ENCODE measurements around the gene DCTN4. TPM values are rescaled to one million over a fixed set of nuclear protein-coding genes. Genes with fewer than 3 reads are reported as not detected.

DCTN4 gene
- total RNA-seq, 1 donor from 2014 or later = 83.3 TPM

DNA sequence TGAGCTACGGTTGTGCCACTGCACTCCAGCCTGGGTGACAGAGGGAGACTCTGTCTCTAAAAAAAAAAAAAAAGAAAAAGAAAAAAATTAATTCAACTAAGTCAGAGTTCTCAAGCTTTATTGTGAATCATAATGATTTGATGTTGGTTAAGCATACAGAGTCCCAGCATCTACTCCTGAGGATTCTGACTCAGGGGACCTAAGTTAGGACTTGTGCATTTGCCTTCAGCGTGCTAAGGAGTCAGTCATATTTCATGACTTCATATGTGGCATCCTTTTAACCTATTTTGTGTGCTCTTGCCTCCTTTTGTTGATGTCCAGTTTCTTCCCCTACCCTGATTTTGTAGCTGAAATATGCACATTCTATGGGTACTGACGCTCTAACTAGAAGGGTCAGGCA, 94.9 kb downstream of the DCTN4 start:
- TF ChIP-seq, protein P1, sequence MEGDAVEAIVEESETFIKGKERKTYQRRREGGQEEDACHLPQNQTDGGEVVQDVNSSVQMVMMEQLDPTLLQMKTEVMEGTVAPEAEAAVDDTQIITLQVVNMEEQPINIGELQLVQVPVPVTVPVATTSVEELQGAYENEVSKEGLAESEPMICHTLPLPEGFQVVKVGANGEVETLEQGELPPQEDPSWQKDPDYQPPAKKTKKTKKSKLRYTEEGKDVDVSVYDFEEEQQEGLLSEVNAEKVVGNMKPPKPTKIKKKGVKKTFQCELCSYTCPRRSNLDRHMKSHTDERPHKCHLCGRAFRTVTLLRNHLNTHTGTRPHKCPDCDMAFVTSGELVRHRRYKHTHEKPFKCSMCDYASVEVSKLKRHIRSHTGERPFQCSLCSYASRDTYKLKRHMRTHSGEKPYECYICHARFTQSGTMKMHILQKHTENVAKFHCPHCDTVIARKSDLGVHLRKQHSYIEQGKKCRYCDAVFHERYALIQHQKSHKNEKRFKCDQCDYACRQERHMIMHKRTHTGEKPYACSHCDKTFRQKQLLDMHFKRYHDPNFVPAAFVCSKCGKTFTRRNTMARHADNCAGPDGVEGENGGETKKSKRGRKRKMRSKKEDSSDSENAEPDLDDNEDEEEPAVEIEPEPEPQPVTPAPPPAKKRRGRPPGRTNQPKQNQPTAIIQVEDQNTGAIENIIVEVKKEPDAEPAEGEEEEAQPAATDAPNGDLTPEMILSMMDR (conservative IDR thresholded peaks at IDR 0.05) = no peak
- H3K4me3 Mint-ChIP-seq = no peak overlapping the region
- no peaks in the 10 kb centered on the region for H3K36me3 Mint-ChIP-seq (ENCODE audit: low read depth)
- H3K4me1 Mint-ChIP-seq = peaks cover 5% of the 10 kb centered on the region
- no peak for DNase-seq (ENCODE audit: low read depth, low spot score)
- H3K27me3 Mint-ChIP-seq (ENCODE audit: low read depth) = peaks cover 32% of the 10 kb centered on the region
- no peak overlapping the region for H3K27ac Mint-ChIP-seq (ENCODE audit: unreplicated experiment)
- no peaks in the 10 kb centered on the region for H3K9me3 Mint-ChIP-seq

DNA sequence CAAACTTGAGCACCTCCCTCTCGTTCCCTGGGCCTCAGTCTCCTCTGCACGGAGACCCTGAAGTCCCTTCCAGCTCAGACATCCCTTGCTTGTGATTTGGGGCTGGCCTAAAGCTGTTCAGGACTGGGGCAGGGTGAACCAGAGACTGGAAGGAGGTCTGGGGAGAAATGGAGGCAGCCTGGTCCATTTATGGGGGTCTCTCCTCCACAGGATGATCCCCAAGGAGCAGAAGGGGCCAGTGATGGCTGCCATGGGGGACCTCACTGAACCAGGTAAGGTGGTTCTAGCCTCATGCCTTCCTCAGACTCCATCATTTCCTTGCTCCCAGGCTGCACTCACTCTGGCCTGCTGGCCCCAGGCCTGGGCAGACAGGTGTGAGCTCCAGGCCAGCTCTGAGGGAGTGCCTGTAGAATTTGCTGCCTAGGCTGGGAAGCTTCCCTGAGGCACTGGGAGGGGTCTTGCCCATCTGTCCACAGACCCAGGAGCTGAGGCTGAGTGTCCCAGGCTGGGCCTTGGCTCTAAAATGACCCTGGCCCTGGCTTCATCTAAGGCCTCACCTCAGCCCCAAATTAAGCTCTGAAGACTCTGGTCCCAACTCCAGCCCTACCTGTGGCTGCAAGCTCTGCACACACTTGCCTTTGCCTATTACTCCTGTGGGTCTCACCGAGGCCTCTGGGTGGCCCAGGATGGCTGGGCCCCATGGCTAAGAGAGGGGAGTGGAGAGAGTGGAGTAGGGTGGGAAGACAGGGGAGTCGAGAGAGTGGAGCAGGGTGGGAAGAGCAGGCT, 95.9 kb downstream of the DCTN4 start:
- no peaks in the 10 kb centered on the region for H3K36me3 Mint-ChIP-seq (ENCODE audit: low read depth)
- no peak for DNase-seq (ENCODE audit: low read depth, low spot score)

GRCh38 chr5:150661821-150662596, 96.8 kb downstream of the DCTN4 start:
- H3K9me3 Mint-ChIP-seq = no peaks in the 10 kb centered on the region
- no peak for DNase-seq (ENCODE audit: low read depth, low spot score)
- TF ChIP-seq, protein P1 (conservative IDR thresholded peaks at IDR 0.05) = no peak
- no peak overlapping the region for H3K4me3 Mint-ChIP-seq
- H3K36me3 Mint-ChIP-seq (ENCODE audit: low read depth) = no peaks in the 10 kb centered on the region
- peaks cover 14% of the 10 kb centered on the region for H3K4me1 Mint-ChIP-seq
- H3K27ac Mint-ChIP-seq (ENCODE audit: unreplicated experiment) = no peak overlapping the region
- H3K27me3 Mint-ChIP-seq (ENCODE audit: low read depth) = peaks cover 32% of the 10 kb centered on the region

More for the DNA sequence above, 95.9 kb downstream of the DCTN4 start:
- H3K9me3 Mint-ChIP-seq = no peaks in the 10 kb centered on the region
- H3K4me1 Mint-ChIP-seq = peaks cover 5% of the 10 kb centered on the region
- no peak overlapping the region for H3K27ac Mint-ChIP-seq (ENCODE audit: unreplicated experiment)
- TF ChIP-seq, protein P1 (conservative IDR thresholded peaks at IDR 0.05) = no peak
- peaks cover 32% of the 10 kb centered on the region for H3K27me3 Mint-ChIP-seq (ENCODE audit: low read depth)
- H3K4me3 Mint-ChIP-seq = no peak overlapping the region

DNA sequence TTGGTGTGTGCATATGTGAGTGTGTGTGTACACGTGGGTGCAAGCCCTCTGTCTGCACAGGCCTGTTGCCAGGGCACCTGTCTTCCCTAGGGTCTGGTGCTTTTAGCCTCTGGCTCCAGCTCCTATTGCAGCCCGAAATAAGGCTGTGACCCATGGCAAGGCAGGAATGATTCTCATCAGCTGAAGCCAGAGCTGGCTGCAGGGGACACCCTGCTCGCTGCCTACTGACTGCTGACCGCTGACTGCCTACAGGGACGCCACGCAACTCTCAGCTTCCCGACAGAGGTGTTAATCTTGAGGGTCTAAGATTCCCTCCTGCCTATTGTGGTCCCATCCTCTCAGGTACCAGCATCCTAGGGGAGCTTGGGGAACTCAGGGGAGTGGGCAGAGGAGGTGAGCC, 97.7 kb downstream of the DCTN4 start, which contains the start of gene MYOZ3:
MYOZ3 (plus strand) TSS at position 166 of the 400 bp plus-strand sequence. CDS start 1,691 bp downstream, outside the sequence.
- H3K27me3 Mint-ChIP-seq (ENCODE audit: low read depth) = peaks cover 32% of the 10 kb centered on the region
- peaks cover 14% of the 10 kb centered on the region for H3K4me1 Mint-ChIP-seq
- peak within 1 kb of the TSS; percentile 93 for H3K27ac Mint-ChIP-seq (ENCODE audit: unreplicated experiment)
- peak within 1 kb of the TSS; percentile 54 for H3K4me3 Mint-ChIP-seq
- TF ChIP-seq, protein P1 (conservative IDR thresholded peaks at IDR 0.05) = no peak
- DNase-seq (ENCODE audit: low read depth, low spot score) = no peak
- H3K9me3 Mint-ChIP-seq = no peaks in the 10 kb centered on the region
- H3K36me3 Mint-ChIP-seq (ENCODE audit: low read depth) = no peaks in the 10 kb centered on the region

- no peaks in the 10 kb centered on the region for H3K36me3 Mint-ChIP-seq (ENCODE audit: low read depth)
- no peak for DNase-seq (ENCODE audit: low read depth, low spot score)
- peaks cover 31% of the 10 kb centered on the region for H3K27me3 Mint-ChIP-seq (ENCODE audit: low read depth)
- no peaks in the 10 kb centered on the region for H3K9me3 Mint-ChIP-seq
- H3K27ac Mint-ChIP-seq (ENCODE audit: unreplicated experiment) = no peak overlapping the region
- H3K4me1 Mint-ChIP-seq = peaks cover 14% of the 10 kb centered on the region
- TF ChIP-seq, protein P1 (conservative IDR thresholded peaks at IDR 0.05) = no peak
- peak overlapping the region; percentile 54 for H3K4me3 Mint-ChIP-seq
These were observed 98.5 kb downstream of the DCTN4 start for GRCh38 chr5:150660108-150660831.

Measured in neural crest cell (in vitro differentiated cells).